Measurements from ENCODE around the gene RFC1.

Gene RFC1

GRCh38 chr4:39324446-39324845, 41.7 kb downstream of the RFC1 start:
- H3K4me3 ChIP-seq (replicated peaks; ENCODE audit: insufficient read depth, low read length) = no peak overlapping the region
- H3K27me3 ChIP-seq (ENCODE audit: insufficient read depth, poor library complexity, severe bottlenecking) = no peaks in the 10 kb centered on the region
- no peak for DNase-seq (ENCODE audit: low read depth in 1 of 2, low spot score in 1 of 2)
- TF ChIP-seq GABPA (IDR thresholded peaks at IDR 0.05; ENCODE audit: low read depth) (no peak), CTCF (IDR thresholded peaks at IDR 0.05; ENCODE audit: insufficient read depth, low read length) (no peak), REST (IDR thresholded peaks at IDR 0.05; ENCODE audit: insufficient replicate concordance, low read depth) (no peak), SPI1 (IDR thresholded peaks at IDR 0.05; ENCODE audit: borderline replicate concordance, low read depth) (no peak), POLR2AphosphoS5 (IDR thresholded peaks at IDR 0.05; ENCODE audit: low read depth) (no peak)
- no peak overlapping the region for H3K27ac ChIP-seq (replicated peaks)

GRCh38 chr4:39323821-39324220, 42.3 kb downstream of the RFC1 start:
- DNase-seq (ENCODE audit: low read depth in 1 of 2, low spot score in 1 of 2) = no peak
- no peak overlapping the region for H3K27ac ChIP-seq (replicated peaks)
- H3K4me3 ChIP-seq (replicated peaks; ENCODE audit: insufficient read depth, low read length) = no peak overlapping the region
- TF ChIP-seq POLR2AphosphoS5 (IDR thresholded peaks at IDR 0.05; ENCODE audit: low read depth) = no peak
- no peak for TF ChIP-seq CTCF (IDR thresholded peaks at IDR 0.05; ENCODE audit: insufficient read depth, low read length)
- TF ChIP-seq REST (IDR thresholded peaks at IDR 0.05; ENCODE audit: insufficient replicate concordance, low read depth) = no peak
- no peak for TF ChIP-seq GABPA (IDR thresholded peaks at IDR 0.05; ENCODE audit: low read depth)
- TF ChIP-seq SPI1 (IDR thresholded peaks at IDR 0.05; ENCODE audit: borderline replicate concordance, low read depth) = no peak
- no peaks in the 10 kb centered on the region for H3K27me3 ChIP-seq (ENCODE audit: insufficient read depth, poor library complexity, severe bottlenecking)

GRCh38 chr4:39320381-39321115, 45.6 kb downstream of the RFC1 start:
- H3K27me3 ChIP-seq (ENCODE audit: insufficient read depth, poor library complexity, severe bottlenecking) = no peaks in the 10 kb centered on the region
- TF ChIP-seq CTCF (IDR thresholded peaks at IDR 0.05; ENCODE audit: insufficient read depth, low read length) = no peak
- no peak for TF ChIP-seq GABPA (IDR thresholded peaks at IDR 0.05; ENCODE audit: low read depth)
- no peak for TF ChIP-seq POLR2AphosphoS5 (IDR thresholded peaks at IDR 0.05; ENCODE audit: low read depth)
- no peak for TF ChIP-seq REST (IDR thresholded peaks at IDR 0.05; ENCODE audit: insufficient replicate concordance, low read depth)
- no peak for TF ChIP-seq SPI1 (IDR thresholded peaks at IDR 0.05; ENCODE audit: borderline replicate concordance, low read depth)
- H3K27ac ChIP-seq (replicated peaks) = no peak overlapping the region

More at GRCh38 chr4:39320381-39321115, 45.6 kb downstream of the RFC1 start:
- H3K4me3 ChIP-seq (replicated peaks; ENCODE audit: insufficient read depth, low read length) = no peak overlapping the region
- DNase-seq (ENCODE audit: low read depth in 1 of 2, low spot score in 1 of 2) = no peak

Data from HL-60 (cell line).